Measurements from ENCODE around the gene PARL. TPM values are rescaled to one million over a fixed set of nuclear protein-coding genes. Genes with fewer than 3 reads are reported as not detected.
A peak's percentile ranks its signal among the peaks of the same experiment; 100 is the strongest.

PARL gene, protein sequence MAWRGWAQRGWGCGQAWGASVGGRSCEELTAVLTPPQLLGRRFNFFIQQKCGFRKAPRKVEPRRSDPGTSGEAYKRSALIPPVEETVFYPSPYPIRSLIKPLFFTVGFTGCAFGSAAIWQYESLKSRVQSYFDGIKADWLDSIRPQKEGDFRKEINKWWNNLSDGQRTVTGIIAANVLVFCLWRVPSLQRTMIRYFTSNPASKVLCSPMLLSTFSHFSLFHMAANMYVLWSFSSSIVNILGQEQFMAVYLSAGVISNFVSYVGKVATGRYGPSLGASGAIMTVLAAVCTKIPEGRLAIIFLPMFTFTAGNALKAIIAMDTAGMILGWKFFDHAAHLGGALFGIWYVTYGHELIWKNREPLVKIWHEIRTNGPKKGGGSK
- total RNA-seq (2014; rRNA removed) (66.3 and 69.2 TPM in 2 replicates), Bru-seq, nascent RNA (percentile 93 among the genes with signal in this experiment), BruChase-seq, experiment 1, labeled RNA remaining after a 6-hour chase (percentile 97 among the genes with signal in this experiment), BruChase-seq, experiment 2, labeled RNA remaining after a 2-hour chase (percentile 95 among the genes with signal in this experiment)
- long read RNA-seq, transcript PARL-201 (9 exons, 1,240 nt), result minor isoform, 8 of 87 reads
- long read RNA-seq, transcript PARL-202 (10 exons, 1,414 nt), result major isoform, 65 of 87 reads
- long read RNA-seq, partial matches to known transcripts, result 4 of 87 reads
- long read RNA-seq, other reads (novel, unspliced or antisense), result 7 of 87 reads

DNA sequence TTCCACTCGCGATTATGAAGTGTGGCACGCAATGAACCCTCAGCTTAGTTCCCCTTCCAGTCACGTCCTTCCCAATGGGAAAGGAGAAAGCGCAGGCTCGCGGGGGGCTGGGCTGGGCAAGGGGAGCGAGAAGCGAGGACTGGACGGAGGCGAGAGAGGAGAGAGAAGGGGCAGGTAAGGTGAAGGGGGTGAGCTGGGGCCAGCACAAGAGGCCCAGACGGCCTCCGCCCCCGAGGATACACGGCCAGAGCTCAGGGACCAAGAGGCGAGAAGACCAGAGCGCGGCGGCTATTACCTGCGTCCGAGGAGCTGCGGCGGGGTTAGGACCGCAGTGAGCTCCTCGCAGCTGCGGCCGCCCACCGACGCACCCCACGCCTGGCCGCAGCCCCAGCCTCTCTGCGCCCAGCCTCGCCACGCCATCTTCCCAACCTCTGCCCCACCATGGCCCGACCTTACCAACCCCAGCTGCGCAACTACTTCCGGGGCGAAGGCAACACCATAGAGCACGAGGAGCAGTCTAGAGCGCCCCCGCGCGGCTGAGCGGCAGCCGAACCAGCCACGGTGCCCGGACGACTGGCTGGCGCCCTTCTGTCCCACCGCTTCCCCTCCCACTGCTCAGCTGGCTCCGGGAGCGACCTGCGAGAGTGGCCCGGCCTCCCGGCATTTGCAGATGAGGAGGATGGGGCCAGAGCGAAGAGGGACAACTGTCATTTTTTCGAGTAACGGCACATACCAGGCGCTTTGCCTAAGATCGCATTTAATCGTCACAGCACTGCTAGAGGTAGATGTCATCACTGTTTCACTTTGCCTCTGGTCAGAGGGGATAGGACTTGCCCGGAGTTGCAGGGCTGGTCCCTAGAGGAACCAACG is at the start of gene PARL:
Gene PARL (minus strand): TSS at position 454 of the 870 bp plus-strand sequence. CDS start 34 bp downstream, at position 420.
- Histone ChIP-seq H3K27ac (ENCODE audit: low read length) (peak within 1 kb of the TSS; percentile 35), H3K9me3 (ENCODE audit: low read length) (no peaks in the 10 kb centered on the region), H3K36me3 (ENCODE audit: low read depth, low read length) (peaks cover 5% of the 10 kb centered on the region; the same call in 1 of the 2 replicates), H3K4me1 (ENCODE audit: insufficient read depth, low read length) (peaks cover 12% of the 10 kb centered on the region; the same call in 1 of the 2 replicates), H3K79me2 (ENCODE audit: low read length) (peaks cover 49% of the 10 kb centered on the region), H3K4me3 (ENCODE audit: low read length) (peak within 1 kb of the TSS; percentile 98), H2AFZ (ENCODE audit: low read length) (peak within 1 kb of the TSS; percentile 96), H3K9ac (ENCODE audit: low read length) (peak within 1 kb of the TSS; percentile 92), H3K9me2 (replicated peaks; ENCODE audit: low read length) (no peaks in the 10 kb centered on the region), H4K20me1 (ENCODE audit: low read length) (peaks cover 13% of the 10 kb centered on the region), H3K4me2 (ENCODE audit: low read length) (peak within 1 kb of the TSS; percentile 92), H3K27me3 (ENCODE audit: low read length) (no peaks in the 10 kb centered on the region), H3F3A (ENCODE audit: low read length, unreplicated experiment) (no peaks in the 10 kb centered on the region)
- DNase-seq (peak; percentile 94), ATAC-seq (peak; percentile 99)
- ChIA-PET CTCF (interaction anchor here (0.6 kb wide), 2 partner anchors 89 to 134 kb away, joined by 4 to 5 read pairs; no protein-coding TSS in a partner anchor), POLR2A (ENCODE audit: unreplicated experiment) (interaction anchor here (0.6 to 0.8 kb wide), 2 partner anchors 187 to 290 kb away, joined by 3 to 37 read pairs; partner anchors contain the start of genes AP2M1 and YEATS2)
- intact Hi-C loops (cut with micrococcal nuclease), result loop anchor here (1.0 kb wide), 3 partner anchors 41 to 415 kb away; partner anchors contain the start of gene MAP6D1
- TF ChIP-seq EZH2phosphoT487 (IDR thresholded peaks at IDR 0.05; ENCODE audit: borderline replicate concordance, low read length), result no peak
- no peak for TF ChIP-seq EZH2 (IDR thresholded peaks at IDR 0.05; ENCODE audit: low read length, unreplicated experiment)
- TF ChIP-seq, protein P1, sequence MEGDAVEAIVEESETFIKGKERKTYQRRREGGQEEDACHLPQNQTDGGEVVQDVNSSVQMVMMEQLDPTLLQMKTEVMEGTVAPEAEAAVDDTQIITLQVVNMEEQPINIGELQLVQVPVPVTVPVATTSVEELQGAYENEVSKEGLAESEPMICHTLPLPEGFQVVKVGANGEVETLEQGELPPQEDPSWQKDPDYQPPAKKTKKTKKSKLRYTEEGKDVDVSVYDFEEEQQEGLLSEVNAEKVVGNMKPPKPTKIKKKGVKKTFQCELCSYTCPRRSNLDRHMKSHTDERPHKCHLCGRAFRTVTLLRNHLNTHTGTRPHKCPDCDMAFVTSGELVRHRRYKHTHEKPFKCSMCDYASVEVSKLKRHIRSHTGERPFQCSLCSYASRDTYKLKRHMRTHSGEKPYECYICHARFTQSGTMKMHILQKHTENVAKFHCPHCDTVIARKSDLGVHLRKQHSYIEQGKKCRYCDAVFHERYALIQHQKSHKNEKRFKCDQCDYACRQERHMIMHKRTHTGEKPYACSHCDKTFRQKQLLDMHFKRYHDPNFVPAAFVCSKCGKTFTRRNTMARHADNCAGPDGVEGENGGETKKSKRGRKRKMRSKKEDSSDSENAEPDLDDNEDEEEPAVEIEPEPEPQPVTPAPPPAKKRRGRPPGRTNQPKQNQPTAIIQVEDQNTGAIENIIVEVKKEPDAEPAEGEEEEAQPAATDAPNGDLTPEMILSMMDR (conservative IDR thresholded peaks at IDR 0.05; ENCODE audit: low read depth, low read length), result peak; percentile 91
- BruUV-seq (replicated peaks), result TSS peak; percentile 64

DNA sequence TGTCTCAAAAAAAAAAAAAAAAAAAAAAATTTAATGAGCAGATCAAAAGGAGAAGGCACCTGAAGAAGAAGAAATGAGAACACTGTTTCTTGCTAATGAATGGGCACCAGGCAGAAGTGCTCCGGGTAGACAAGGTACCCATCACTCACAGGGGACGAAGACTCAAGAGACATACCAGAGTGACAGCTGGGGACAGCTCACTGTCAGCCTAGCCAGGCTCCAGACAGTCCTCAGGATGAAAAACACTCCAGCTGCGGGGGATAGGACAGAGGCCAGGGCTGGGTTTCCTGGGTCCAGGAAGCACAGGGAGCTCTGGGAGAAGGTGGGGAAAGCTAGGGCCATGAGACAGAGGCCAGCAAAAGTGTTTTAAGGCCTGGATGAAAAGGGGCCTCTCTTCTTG is 48.5 kb upstream of the PARL start:
- H3K79me2 ChIP-seq (ENCODE audit: low read length), result no peaks in the 10 kb centered on the region
- H3K9me2 ChIP-seq (replicated peaks; ENCODE audit: low read length), result no peaks in the 10 kb centered on the region
- CTCF ChIA-PET, result no interaction called here
- TF ChIP-seq EZH2phosphoT487 (IDR thresholded peaks at IDR 0.05; ENCODE audit: borderline replicate concordance, low read length), result no peak
- no peak for TF ChIP-seq EZH2 (IDR thresholded peaks at IDR 0.05; ENCODE audit: low read length, unreplicated experiment)
- TF ChIP-seq, protein P1 (conservative IDR thresholded peaks at IDR 0.05; ENCODE audit: low read depth, low read length), result no peak
- H3K27ac ChIP-seq (ENCODE audit: low read length), result no peak overlapping the region
- H3K9ac ChIP-seq (ENCODE audit: low read length), result no peak overlapping the region
- no peak for ATAC-seq
- POLR2A ChIA-PET (ENCODE audit: unreplicated experiment), result no interaction called here
- peaks cover 18% of the 10 kb centered on the region; the same call in 1 of the 2 replicates for H3K36me3 ChIP-seq (ENCODE audit: low read depth, low read length)
- no peak for DNase-seq
- no peaks in the 10 kb centered on the region for H3K27me3 ChIP-seq (ENCODE audit: low read length)
- H2AFZ ChIP-seq (ENCODE audit: low read length), result no peak overlapping the region
- no TSS peak for BruUV-seq (replicated peaks)
- H3K9me3 ChIP-seq (ENCODE audit: low read length), result no peaks in the 10 kb centered on the region
- H4K20me1 ChIP-seq (ENCODE audit: low read length), result no peaks in the 10 kb centered on the region
- no peak overlapping the region for H3K4me2 ChIP-seq (ENCODE audit: low read length)
- intact Hi-C loops (cut with micrococcal nuclease), result no loop called here
- H3F3A ChIP-seq (ENCODE audit: low read length, unreplicated experiment), result no peaks in the 10 kb centered on the region
- H3K4me3 ChIP-seq (ENCODE audit: low read length), result no peak overlapping the region
- H3K4me1 ChIP-seq (ENCODE audit: insufficient read depth, low read length), result no peaks in the 10 kb centered on the region
